Ovary (tissue), 3 donors: ENCODE measurements around the gene CDH18.

Experiments used
- CTCF ChIP-seq, 3 donors: fragments of 450-650 bp in 2 of 3; fragments of 200-600 bp in 1 of 3; IDR thresholded peaks; one replicate each; pipeline versions ENCODE4 v1.5.1 to v1.8.0; 2016 to 2022; ENCODE audit warnings: antibody characterized with exemption in 3 of 3, mild to moderate bottlenecking in 1 of 3
- EP300 ChIP-seq: sonication (generic); formaldehyde crosslinking; IDR thresholded peaks from one replicate; pipeline ENCODE4 v1.6.1; 2017; ENCODE audit warnings: antibody characterized with exemption
- POLR2A ChIP-seq: fragments of 450-650 bp; IDR thresholded peaks from one replicate; pipeline ENCODE4 v1.6.1; 2017; ENCODE audit warnings: antibody characterized with exemption, mild to moderate bottlenecking, moderate library complexity
- donor health status: DM: no; HTN: no; CAD: no.

GRCh38 chr5:19917588-19918122, 70.3 kb downstream of the CDH18 start:
- TF ChIP-seq POLR2A (no peak), CTCF (IDR thresholded peaks at IDR 0.05) (no peak), EP300 (no peak)
